GM23248 (cell line): ENCODE data around the gene CHODL. TPM values are rescaled to one million over a fixed set of nuclear protein-coding genes. Genes with fewer than 3 reads are reported as not detected.

ENCODE experiments used
- DNase-seq: peaks from one replicate; pipeline ENCODE4 v3.0.0-alpha.2; 2015
- H2AFZ ChIP-seq: fragments of 200-600 bp; sonication (generic); 2 replicates; pipeline ENCODE4 v1.6.1; 2016; ENCODE audit warnings: antibody characterized with exemption
- H3F3A ChIP-seq: fragments of 200-600 bp; sonication (generic); 2 replicates; pipeline ENCODE4 v1.6.1; 2016; ENCODE audit warnings: mild to moderate bottlenecking, antibody characterized with exemption, mixed run types; ENCODE audit not compliant: insufficient read depth
- H3K27ac ChIP-seq: fragments of 200-600 bp; sonication (generic); 2 replicates; pipeline ENCODE4 v1.5.1; 2016; ENCODE audit warnings: mild to moderate bottlenecking
- H3K27me3 ChIP-seq: fragments of 200-600 bp; sonication (generic); replicated peaks from 2 replicates; pipeline ENCODE4 v1.6.1; 2016; ENCODE audit warnings: mild to moderate bottlenecking; ENCODE audit not compliant: insufficient read depth
- H3K36me3 ChIP-seq: fragments of 200-600 bp; sonication (generic); 2 replicates; pipeline ENCODE4 v1.6.1; 2016; ENCODE audit warnings: low read depth, mild to moderate bottlenecking
- H3K4me1 ChIP-seq: fragments of 200-600 bp; sonication (generic); 2 replicates; pipeline ENCODE4 v1.6.1; 2016; ENCODE audit warnings: mild to moderate bottlenecking; ENCODE audit not compliant: insufficient read depth
- H3K4me2 ChIP-seq: fragments of 200-600 bp; sonication (generic); one replicate; pipeline ENCODE4 v1.6.1; 2016; ENCODE audit warnings: mild to moderate bottlenecking; ENCODE audit not compliant: unreplicated experiment
- H3K4me3 ChIP-seq: fragments of 200-600 bp; sonication (generic); 2 replicates; pipeline ENCODE4 v1.5.1; 2016; ENCODE audit warnings: mild to moderate bottlenecking
- H3K79me2 ChIP-seq: fragments of 200-600 bp; sonication (generic); 2 replicates; pipeline ENCODE4 v1.6.1; 2016; ENCODE audit warnings: mild to moderate bottlenecking; ENCODE audit not compliant: insufficient read depth
- H3K9ac ChIP-seq: fragments of 200-600 bp; sonication (generic); 2 replicates; pipeline ENCODE4 v1.6.1; 2016; ENCODE audit warnings: mild to moderate bottlenecking
- H3K9me2 ChIP-seq: fragments of 200-600 bp; sonication (generic); 2 replicates; pipeline ENCODE4 v1.6.1; 2016; ENCODE audit warnings: mixed run types, mild to moderate bottlenecking, moderate library complexity; ENCODE audit not compliant: insufficient read depth
- H3K9me3 ChIP-seq: fragments of 200-600 bp; sonication (generic); one replicate; pipeline ENCODE4 v1.6.1; 2017; ENCODE audit warnings: low read depth
- H4K20me1 ChIP-seq: fragments of 200-600 bp; sonication (generic); 2 replicates; pipeline ENCODE4 v1.6.0; 2016; ENCODE audit not compliant: insufficient read depth
- EZH2 ChIP-seq: fragments of 200-600 bp; sonication (generic); IDR thresholded peaks from 2 replicates; pipeline ENCODE4 v1.6.1; 2018; ENCODE audit warnings: antibody characterized with exemption, mild to moderate bottlenecking; ENCODE audit not compliant: insufficient read depth, poor library complexity, severe bottlenecking
- EZH2phosphoT487 ChIP-seq: fragments of 200-600 bp; sonication (generic); IDR thresholded peaks from 2 replicates; pipeline ENCODE4 v1.6.1; 2018; ENCODE audit warnings: antibody characterized with exemption, moderate library complexity, mild to moderate bottlenecking, low read depth; ENCODE audit not compliant: insufficient read depth
- WGBS, 2 experiments: methylation state at CpG; one replicate each; pipeline ENCODE4 v1.1.6; 2015 to 2017; ENCODE audit warnings: low lambda C conversion rate in 2 of 2, low coverage in 1 of 2; ENCODE audit errors: missing lambda C conversion rate in 2 of 2; 5-methylcytosine and 5-hydroxymethylcytosine counted together
- in situ Hi-C: fragments of 300-500 bp; cut with MboI; formaldehyde crosslinking; loops from 2 replicates; pipeline ENCODE4 v1.15.0; 2020
- polyA plus RNA-seq: library from polyadenylated mRNA; unstranded; fragments of >200 nt; fragmentation: Nextera tagmentation; extraction: Ambion mirVana; gene quantifications from 2 replicates; pipeline ENCODE4 v1.2.1, GENCODE V29; 2016
- total RNA-seq: library from RNA; depleted of rRNA; stranded (reverse); fragments of >200 nt; shearing (Covaris generic); gene quantifications from 2 replicates; pipeline ENCODE4 v1.2.3, GENCODE V29; 2014

Gene CHODL
- total and polyA plus RNA-seq, 2 experiments from 2014 or later, result not detected

GRCh38 chr21:18253799-18254198, 9.2 kb downstream of the CHODL start:
- Histone ChIP-seq H3K9me3 (no peaks in the 10 kb centered on the region), H3K4me2 (no peak overlapping the region), H4K20me1 (no peaks in the 10 kb centered on the region), H3F3A (no peaks in the 10 kb centered on the region), H3K36me3 (no peaks in the 10 kb centered on the region), H3K9ac (no peak overlapping the region), H3K27ac (no peak overlapping the region), H3K4me3 (no peak overlapping the region), H2AFZ (no peak overlapping the region), H3K4me1 (no peaks in the 10 kb centered on the region), H3K9me2 (no peaks in the 10 kb centered on the region), H3K79me2 (no peaks in the 10 kb centered on the region), H3K27me3 (no peaks in the 10 kb centered on the region)
- in situ Hi-C loops, result no loop called here
- WGBS, 2 experiments, result 0 to 1% methylated on average over 2 of the region's 2 CpGs
- TF ChIP-seq EZH2 (no peak), EZH2phosphoT487 (no peak)
- no peak for DNase-seq

GRCh38 chr21:18265944-18266343, 21.3 kb downstream of the CHODL start:
- no peak overlapping the region for H3K9ac ChIP-seq
- no peaks in the 10 kb centered on the region for H3K36me3 ChIP-seq
- H3K27ac ChIP-seq, result no peak overlapping the region
- H3K4me3 ChIP-seq, result no peak overlapping the region
- in situ Hi-C loops, result no loop called here
- H2AFZ ChIP-seq, result no peak overlapping the region
- H3K4me2 ChIP-seq, result no peak overlapping the region
- H3K27me3 ChIP-seq, result no peaks in the 10 kb centered on the region
- TF ChIP-seq EZH2phosphoT487, result no peak
- TF ChIP-seq EZH2, result no peak
- H4K20me1 ChIP-seq, result no peaks in the 10 kb centered on the region
- no peaks in the 10 kb centered on the region for H3K4me1 ChIP-seq
- no peak for DNase-seq
- WGBS, 2 experiments, result 22 to 38% methylated on average over 2 of the region's 2 CpGs
- H3K9me2 ChIP-seq, result no peaks in the 10 kb centered on the region
- H3F3A ChIP-seq, result no peaks in the 10 kb centered on the region
- H3K79me2 ChIP-seq, result no peaks in the 10 kb centered on the region
- no peaks in the 10 kb centered on the region for H3K9me3 ChIP-seq

- Histone ChIP-seq H3K4me3 (no peak overlapping the region), H4K20me1 (no peaks in the 10 kb centered on the region), H3K4me2 (no peak overlapping the region), H3K27ac (no peak overlapping the region), H3K9me2 (no peaks in the 10 kb centered on the region), H3K9me3 (no peaks in the 10 kb centered on the region), H3K27me3 (no peaks in the 10 kb centered on the region), H3K79me2 (no peaks in the 10 kb centered on the region), H2AFZ (no peak overlapping the region), H3F3A (no peaks in the 10 kb centered on the region), H3K36me3 (no peaks in the 10 kb centered on the region), H3K9ac (no peak overlapping the region), H3K4me1 (no peaks in the 10 kb centered on the region)
- in situ Hi-C loops, result no loop called here
- no peak for DNase-seq
- WGBS, 2 experiments, result 31 to 32% methylated on average over 1 of the region's 1 CpG
- TF ChIP-seq EZH2 (no peak), EZH2phosphoT487 (no peak)
These were observed 22.9 kb downstream of the CHODL start for GRCh38 chr21:18267496-18267895.

- 43 to 48% methylated on average over 1 of the region's 1 CpG for WGBS, 2 experiments
- DNase-seq, result no peak
- H3K9me2 ChIP-seq, result no peaks in the 10 kb centered on the region
These were observed 24.3 kb downstream of the CHODL start for GRCh38 chr21:18268906-18269305.

GRCh38 chr21:18269856-18270255, 25.2 kb downstream of the CHODL start:
- 62 to 64% methylated on average over 7 of the region's 7 CpGs for WGBS, 2 experiments
- Histone ChIP-seq H3K4me2 (no peak overlapping the region), H3K9me3 (no peaks in the 10 kb centered on the region), H3F3A (no peaks in the 10 kb centered on the region), H3K4me3 (no peak overlapping the region), H4K20me1 (no peaks in the 10 kb centered on the region), H3K9ac (no peak overlapping the region), H3K79me2 (no peaks in the 10 kb centered on the region), H2AFZ (no peak overlapping the region), H3K27me3 (no peaks in the 10 kb centered on the region), H3K36me3 (no peaks in the 10 kb centered on the region), H3K9me2 (no peaks in the 10 kb centered on the region), H3K27ac (no peak overlapping the region), H3K4me1 (no peaks in the 10 kb centered on the region)
- TF ChIP-seq EZH2phosphoT487 (no peak), EZH2 (no peak)
- in situ Hi-C loops, result no loop called here
- DNase-seq, result no peak

More at GRCh38 chr21:18268906-18269305, 24.3 kb downstream of the CHODL start:
- Histone ChIP-seq H3K79me2 (no peaks in the 10 kb centered on the region), H3K4me3 (no peak overlapping the region), H3K4me2 (no peak overlapping the region), H4K20me1 (no peaks in the 10 kb centered on the region), H2AFZ (no peak overlapping the region), H3K27me3 (no peaks in the 10 kb centered on the region), H3K9ac (no peak overlapping the region), H3K36me3 (no peaks in the 10 kb centered on the region), H3F3A (no peaks in the 10 kb centered on the region), H3K4me1 (no peaks in the 10 kb centered on the region), H3K9me3 (no peaks in the 10 kb centered on the region), H3K27ac (no peak overlapping the region)
- TF ChIP-seq EZH2 (no peak), EZH2phosphoT487 (no peak)
- in situ Hi-C loops, result no loop called here
